B cell (primary cell): ENCODE data around the gene CLIP1. TPM values are rescaled to one million over a fixed set of nuclear protein-coding genes. Genes with fewer than 3 reads are reported as not detected.

Experiments
- ATAC-seq: fragments of 200-7000 bp; cut with Tn5 transposase; one replicate; pipeline ENCODE4 v1.10.0; 2021; ENCODE audit warnings: low read depth, mild to moderate bottlenecking, moderate number of reproducible peaks, moderate library complexity
- CTCF ChIA-PET: fragments of 350-600 bp; sonication (Branson Sonifier 250); formaldehyde crosslinking; loops from one replicate; lab custom pipeline; 2021; ENCODE audit warnings: antibody characterized with exemption, inconsistent platforms; lab: Charles Lee
- POLR2A ChIA-PET: fragments of 350-600 bp; sonication (Branson Sonifier 250); formaldehyde crosslinking; loops from one replicate; lab custom pipeline; 2021; ENCODE audit warnings: antibody characterized with exemption; lab: Charles Lee
- DNase-seq: peaks from one replicate; pipeline ENCODE4 v3.0.0; 2013
- H2AFZ ChIP-seq: 2 replicates; pipeline ENCODE4 v1.6.1; 2012; ENCODE audit warnings: mild to moderate bottlenecking, low read depth, low read length; ENCODE audit not compliant: insufficient read depth, poor library complexity, severe bottlenecking
- H3K27ac ChIP-seq, 2 donors: 1 replicate in 1 of 2; 2 replicates in 1 of 2; pipeline ENCODE4 v1.5.1; 2012 to 2013; ENCODE audit warnings: low read length in 2 of 2, mild to moderate bottlenecking in 2 of 2, moderate library complexity in 1 of 2
- H3K27me3 ChIP-seq, 4 experiments: fragments of 200-600 bp in 1 of 4; sonication (generic) in 1 of 4; replicated peaks in 1 of 4; 1 replicate in 2 of 4; 2 replicates in 2 of 4; pipeline versions ENCODE4 v1.6.1 to v1.7.0; 2013 to 2016; ENCODE audit warnings: low read length in 3 of 4, mild to moderate bottlenecking in 2 of 4, mixed read lengths in 1 of 4, moderate library complexity in 1 of 4; ENCODE audit not compliant: insufficient read depth in 4 of 4, control insufficient read depth in 3 of 4; ENCODE audit errors: control extremely low read depth in 1 of 4
- H3K36me3 ChIP-seq, 2 experiments: replicated peaks in 1 of 2; 1 replicate in 1 of 2; 2 replicates in 1 of 2; pipeline versions ENCODE4 v1.6.1 to v1.7.1; 2013; ENCODE audit warnings: low read length in 1 of 2; ENCODE audit not compliant: insufficient read depth in 2 of 2, control insufficient read depth in 1 of 2; ENCODE audit errors: control extremely low read depth in 1 of 2, extremely low read depth in 1 of 2
- H3K4me1 ChIP-seq, 2 donors: fragments of 200-600 bp in 1 of 2; sonication (generic) in 1 of 2; 1 replicate in 1 of 2; 2 replicates in 1 of 2; pipeline versions ENCODE4 v1.5.1 to v1.6.1; 2013 to 2017; ENCODE audit warnings: low read length in 2 of 2; ENCODE audit not compliant: control insufficient read depth in 2 of 2, insufficient read depth in 2 of 2
- H3K4me2 ChIP-seq: replicated peaks from 2 replicates; pipeline ENCODE3; 2012; ENCODE audit warnings: mild to moderate bottlenecking, low read depth, low read length; ENCODE audit not compliant: poor library complexity, severe bottlenecking
- H3K4me3 ChIP-seq, 5 experiments: fragments of 200-600 bp in 1 of 5; sonication (generic) in 1 of 5; 1 replicate in 3 of 5; 2 replicates in 2 of 5; pipeline versions ENCODE4 v1.5.1 to v1.7.0; 2011 to 2016; ENCODE audit warnings: low read length in 4 of 5, mild to moderate bottlenecking in 4 of 5, low read depth in 2 of 5, control low read depth in 1 of 5, moderate library complexity in 1 of 5; ENCODE audit not compliant: insufficient read depth in 1 of 5; ENCODE audit errors: control extremely low read depth in 1 of 5, extremely low read depth in 1 of 5
- H3K79me2 ChIP-seq: fragments of 200-600 bp; sonication (generic); one replicate; pipeline ENCODE4 v1.6.0; 2016; ENCODE audit warnings: low read length; ENCODE audit not compliant: control insufficient read depth, insufficient read depth
- H3K9ac ChIP-seq: fragments of 200-600 bp; sonication (generic); 2 replicates; pipeline ENCODE4 v1.6.1; 2017; ENCODE audit warnings: mild to moderate bottlenecking, low read length, moderate library complexity
- H3K9me3 ChIP-seq, 3 donors: one replicate each; pipeline versions ENCODE4 v1.6.1 to v1.7.1; 2013; ENCODE audit warnings: low read length in 2 of 3; ENCODE audit not compliant: control insufficient read depth in 2 of 3, insufficient read depth in 1 of 3; ENCODE audit errors: control extremely low read depth in 1 of 3
- H4K20me1 ChIP-seq: 2 replicates; pipeline ENCODE4 v1.6.0; 2012; ENCODE audit warnings: mild to moderate bottlenecking, low read length; ENCODE audit not compliant: insufficient read depth, control insufficient read depth, poor library complexity, severe bottlenecking
- H3K27ac Mint-ChIP-seq: one replicate; pipeline ENCODE4 v1.8.0; 2021; ENCODE audit warnings: mixed read lengths
- H3K27me3 Mint-ChIP-seq: one replicate; pipeline ENCODE4 v1.8.0; 2021; ENCODE audit warnings: mixed read lengths
- H3K4me1 Mint-ChIP-seq: one replicate; pipeline ENCODE4 v1.8.0; 2021; ENCODE audit warnings: mixed read lengths
- H3K4me3 Mint-ChIP-seq: one replicate; pipeline ENCODE4 v1.8.0; 2021; ENCODE audit warnings: mixed read lengths
- H3K9me3 Mint-ChIP-seq: one replicate; pipeline ENCODE4 v1.8.0; 2022; ENCODE audit warnings: mixed read lengths; ENCODE audit not compliant: insufficient read depth
- EZH2 ChIP-seq: IDR thresholded peaks from 2 replicates; pipeline ENCODE4 v1.6.1; 2012; ENCODE audit warnings: borderline replicate concordance, low read depth, mild to moderate bottlenecking, moderate library complexity, low read length; ENCODE audit not compliant: insufficient read depth, poor library complexity, severe bottlenecking
- WGBS: methylation state at CpG from one replicate; pipeline ENCODE4 v1.1.5; 2013; ENCODE audit warnings: missing lambda C conversion rate; ENCODE audit not compliant: insufficient coverage; 5-methylcytosine and 5-hydroxymethylcytosine counted together
- intact Hi-C: fragments of 100-400 bp; cut with micrococcal nuclease; formaldehyde crosslinking; loops from one replicate; pipeline ENCODE4 v1.10.0; 2022
- polyA plus RNA-seq: library from polyadenylated mRNA; depleted of rRNA; stranded (reverse); fragments of >200 nt; gene quantifications from 2 replicates; pipeline ENCODE4 v1.2.3, GENCODE V29; 2012
- total RNA-seq, 2 donors: library from RNA; stranded (reverse); fragments of 120-200 nt in 1 of 2; gene quantifications; 1 replicate in 1 of 2; 2 replicates in 1 of 2; pipeline versions ENCODE4 v1.2.3 to v1.2.4, GENCODE V29; 2013 to 2022
- TF ChIP-seq, protein P1 (sequence below): fragments of 200-600 bp; IDR thresholded peaks from one replicate; pipeline ENCODE4 v1.8.0; 2022; ENCODE audit warnings: antibody characterized with exemption, mild to moderate bottlenecking

The CLIP1 gene
- total and polyA plus RNA-seq, 2 donors (not counting 1 experiment from before 2014, with no cell fraction given), result 17.0 to 64.9 TPM

DNA sequence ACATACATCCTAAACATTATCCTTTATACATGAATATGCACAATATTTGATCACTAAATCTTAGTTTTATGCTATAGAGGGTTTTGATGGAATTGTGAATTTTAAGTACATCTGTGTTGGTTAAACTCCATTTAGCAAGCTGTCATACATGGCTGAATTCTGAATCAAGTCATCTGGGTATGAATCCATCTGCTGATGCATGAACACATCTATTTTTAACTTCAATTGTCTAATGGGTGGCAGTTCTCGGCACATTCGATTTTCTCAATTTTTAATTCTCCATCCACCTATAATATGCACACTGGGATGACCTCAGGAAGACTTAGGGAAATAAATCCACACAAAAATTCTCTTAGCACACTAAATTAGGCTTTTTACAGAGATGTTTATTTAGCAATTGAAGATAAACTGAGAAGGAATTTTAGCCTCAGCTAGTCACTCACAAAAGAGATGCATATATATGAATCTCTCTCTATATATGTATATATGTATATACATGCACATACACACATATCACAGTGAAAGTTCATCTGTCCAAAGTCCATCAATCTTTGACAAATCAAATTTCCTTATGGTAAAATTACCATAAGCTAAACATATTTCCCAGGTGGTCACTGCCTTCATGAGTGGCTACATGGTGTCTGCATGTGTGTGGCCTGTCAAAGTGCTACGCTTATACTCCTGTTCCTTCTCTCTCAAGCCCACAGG is 111.7 kb downstream of the CLIP1 start:
- no peaks in the 10 kb centered on the region for H3K79me2 ChIP-seq
- CTCF ChIA-PET, result interaction anchor here (0.6 kb wide), 2 partner anchors 29 to 1108 kb away, joined by 3 to 4 read pairs; no protein-coding TSS in a partner anchor
- H3K4me1 Mint-ChIP-seq, result peaks cover 2% of the 10 kb centered on the region
- no peaks in the 10 kb centered on the region for H3K9me3 ChIP-seq
- no peaks in the 10 kb centered on the region for H3K27me3 ChIP-seq
- no peak overlapping the region for H3K27ac Mint-ChIP-seq
- no peak overlapping the region for H3K9ac ChIP-seq
- TF ChIP-seq, protein P1, sequence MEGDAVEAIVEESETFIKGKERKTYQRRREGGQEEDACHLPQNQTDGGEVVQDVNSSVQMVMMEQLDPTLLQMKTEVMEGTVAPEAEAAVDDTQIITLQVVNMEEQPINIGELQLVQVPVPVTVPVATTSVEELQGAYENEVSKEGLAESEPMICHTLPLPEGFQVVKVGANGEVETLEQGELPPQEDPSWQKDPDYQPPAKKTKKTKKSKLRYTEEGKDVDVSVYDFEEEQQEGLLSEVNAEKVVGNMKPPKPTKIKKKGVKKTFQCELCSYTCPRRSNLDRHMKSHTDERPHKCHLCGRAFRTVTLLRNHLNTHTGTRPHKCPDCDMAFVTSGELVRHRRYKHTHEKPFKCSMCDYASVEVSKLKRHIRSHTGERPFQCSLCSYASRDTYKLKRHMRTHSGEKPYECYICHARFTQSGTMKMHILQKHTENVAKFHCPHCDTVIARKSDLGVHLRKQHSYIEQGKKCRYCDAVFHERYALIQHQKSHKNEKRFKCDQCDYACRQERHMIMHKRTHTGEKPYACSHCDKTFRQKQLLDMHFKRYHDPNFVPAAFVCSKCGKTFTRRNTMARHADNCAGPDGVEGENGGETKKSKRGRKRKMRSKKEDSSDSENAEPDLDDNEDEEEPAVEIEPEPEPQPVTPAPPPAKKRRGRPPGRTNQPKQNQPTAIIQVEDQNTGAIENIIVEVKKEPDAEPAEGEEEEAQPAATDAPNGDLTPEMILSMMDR, result no peak
- no peak for TF ChIP-seq EZH2
- no peak overlapping the region for H3K4me3 ChIP-seq
- no peak overlapping the region for H3K4me3 Mint-ChIP-seq
- no peaks in the 10 kb centered on the region for H3K4me1 ChIP-seq
- H4K20me1 ChIP-seq, result no peaks in the 10 kb centered on the region
- WGBS, result no CpG with 5 or more reads among the region's 3 CpGs
- H3K4me2 ChIP-seq, result no peak overlapping the region
- DNase-seq, result no peak
- no peak for ATAC-seq
- no peak overlapping the region for H3K27ac ChIP-seq
- H3K27me3 Mint-ChIP-seq, result no peaks in the 10 kb centered on the region
- H3K36me3 ChIP-seq, result peaks cover 0 to 26% of the 10 kb centered on the region in 2 experiments
- intact Hi-C loops, result no loop called here
- H3K9me3 Mint-ChIP-seq, result no peaks in the 10 kb centered on the region
- no peak overlapping the region for H2AFZ ChIP-seq
- POLR2A ChIA-PET, result no interaction called here

GRCh38 chr12:122309564-122310121 is 112.8 kb downstream of the CLIP1 start:
- no peak overlapping the region for H3K27ac ChIP-seq
- no peak overlapping the region for H2AFZ ChIP-seq
- 95% methylated on average over 7 of the region's 8 CpGs for WGBS
- H3K27me3 ChIP-seq, result no peaks in the 10 kb centered on the region
- Mint-ChIP-seq H3K27me3 (no peaks in the 10 kb centered on the region), H3K27ac (no peak overlapping the region), H3K4me3 (no peak overlapping the region), H3K9me3 (no peaks in the 10 kb centered on the region), H3K4me1 (peaks cover 2% of the 10 kb centered on the region)
- intact Hi-C loops, result no loop called here
- H4K20me1 ChIP-seq, result no peaks in the 10 kb centered on the region
- ATAC-seq (no peak), DNase-seq (no peak)
- no peak overlapping the region for H3K4me2 ChIP-seq
- POLR2A ChIA-PET, result no interaction called here
- H3K4me3 ChIP-seq, result no peak overlapping the region
- H3K79me2 ChIP-seq, result no peaks in the 10 kb centered on the region
- no peaks in the 10 kb centered on the region for H3K9me3 ChIP-seq
- H3K9ac ChIP-seq, result no peak overlapping the region
- H3K4me1 ChIP-seq, result no peaks in the 10 kb centered on the region
- TF ChIP-seq, protein P1, result no peak
- TF ChIP-seq EZH2, result no peak
- CTCF ChIA-PET, result interaction anchor here (1.2 to 1.4 kb wide), 2 partner anchors 20 to 46 kb away, joined by 4 to 5 read pairs; no protein-coding TSS in a partner anchor
- H3K36me3 ChIP-seq, result peaks cover 0 to 24% of the 10 kb centered on the region in 2 experiments
